GM12873 (cell line): ENCODE results near the gene MMP2.

Source experiments
- TF ChIP-seq, protein P1 (sequence below): IDR thresholded peaks from 2 replicates; pipeline ENCODE4 v1.5.1; 2012; ENCODE audit warnings: low read depth, mild to moderate bottlenecking, moderate library complexity, low read length, control low read depth; ENCODE audit not compliant: insufficient read depth; ENCODE audit errors: missing control alignments

Gene MMP2

DNA sequence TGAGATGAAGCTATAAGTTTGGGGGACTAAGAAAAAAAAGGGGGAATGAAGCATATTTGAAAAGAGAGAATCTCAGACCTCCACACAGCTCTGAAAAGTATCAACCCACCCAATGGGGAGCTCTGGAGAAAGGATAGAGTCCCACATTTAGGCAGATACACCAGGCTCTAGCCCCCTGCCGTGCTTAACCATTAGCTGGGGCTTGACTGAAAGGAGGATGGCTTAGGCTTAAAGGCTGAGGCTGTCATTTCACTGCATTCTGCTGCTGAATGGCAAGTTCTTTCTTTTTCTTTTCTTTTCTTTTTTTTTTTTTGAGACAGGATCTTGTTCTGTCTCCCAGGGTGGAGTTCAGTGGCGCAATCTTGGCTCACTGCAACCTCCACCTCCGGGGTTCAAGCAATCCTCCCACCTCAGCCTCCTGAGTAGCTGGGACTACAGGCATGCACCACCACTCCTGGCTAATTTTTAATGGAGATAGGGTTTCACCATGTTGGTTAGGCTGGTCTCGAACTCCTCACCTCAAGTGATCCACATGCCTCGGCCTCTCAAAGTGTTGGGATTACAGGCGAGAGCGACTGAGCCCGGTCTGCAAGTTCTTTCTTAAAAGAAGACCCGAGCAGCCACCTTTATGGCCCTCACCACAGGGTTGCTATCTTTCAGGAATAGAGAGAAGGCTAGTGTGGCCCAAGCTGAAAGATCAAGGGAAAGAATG is 9.0 kb upstream of the MMP2 start:
- TF ChIP-seq, protein P1, sequence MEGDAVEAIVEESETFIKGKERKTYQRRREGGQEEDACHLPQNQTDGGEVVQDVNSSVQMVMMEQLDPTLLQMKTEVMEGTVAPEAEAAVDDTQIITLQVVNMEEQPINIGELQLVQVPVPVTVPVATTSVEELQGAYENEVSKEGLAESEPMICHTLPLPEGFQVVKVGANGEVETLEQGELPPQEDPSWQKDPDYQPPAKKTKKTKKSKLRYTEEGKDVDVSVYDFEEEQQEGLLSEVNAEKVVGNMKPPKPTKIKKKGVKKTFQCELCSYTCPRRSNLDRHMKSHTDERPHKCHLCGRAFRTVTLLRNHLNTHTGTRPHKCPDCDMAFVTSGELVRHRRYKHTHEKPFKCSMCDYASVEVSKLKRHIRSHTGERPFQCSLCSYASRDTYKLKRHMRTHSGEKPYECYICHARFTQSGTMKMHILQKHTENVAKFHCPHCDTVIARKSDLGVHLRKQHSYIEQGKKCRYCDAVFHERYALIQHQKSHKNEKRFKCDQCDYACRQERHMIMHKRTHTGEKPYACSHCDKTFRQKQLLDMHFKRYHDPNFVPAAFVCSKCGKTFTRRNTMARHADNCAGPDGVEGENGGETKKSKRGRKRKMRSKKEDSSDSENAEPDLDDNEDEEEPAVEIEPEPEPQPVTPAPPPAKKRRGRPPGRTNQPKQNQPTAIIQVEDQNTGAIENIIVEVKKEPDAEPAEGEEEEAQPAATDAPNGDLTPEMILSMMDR: no peak

DNA sequence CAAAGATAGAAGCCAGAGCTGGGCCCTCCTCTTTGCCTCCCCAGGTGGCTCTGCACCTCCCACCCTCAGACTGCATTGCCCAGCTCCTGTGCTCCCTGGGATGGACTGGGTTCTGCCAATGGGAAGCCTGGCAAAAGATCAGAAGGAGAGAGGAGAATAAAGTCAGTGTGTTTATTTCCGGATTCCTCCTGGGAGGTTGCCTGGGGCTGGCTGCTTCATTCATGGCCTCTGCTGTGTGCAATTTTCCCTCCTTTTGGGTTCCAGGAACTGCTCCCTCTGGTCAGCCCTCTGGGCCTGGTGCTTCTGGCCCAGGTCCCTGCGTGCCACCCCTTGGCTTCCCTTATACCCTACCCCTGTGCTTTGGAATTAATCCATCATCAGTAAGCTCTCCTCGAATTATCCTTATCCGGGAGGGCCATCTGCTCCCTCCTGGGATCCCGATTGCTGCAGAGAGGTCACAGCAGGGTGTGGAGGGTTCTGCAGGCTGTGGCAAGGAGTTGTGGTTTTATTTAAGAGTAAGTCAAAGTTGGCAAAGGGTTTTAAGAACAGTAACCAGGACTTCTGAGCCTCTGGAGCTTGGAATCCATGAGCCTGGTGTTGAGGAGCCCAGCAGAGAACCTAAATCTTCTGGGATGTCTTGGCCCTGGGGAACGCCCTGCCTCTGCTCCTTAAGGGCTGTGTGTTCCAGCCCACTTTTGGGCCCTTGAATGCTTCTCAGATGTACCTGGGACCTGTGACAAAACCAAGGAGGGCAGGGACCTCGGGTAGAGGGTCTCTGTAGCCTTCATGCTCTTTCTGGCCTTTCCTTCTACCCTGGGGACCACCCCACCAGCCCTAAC is 8.2 kb upstream of the MMP2 start:
- TF ChIP-seq, protein P1: no peak

DNA sequence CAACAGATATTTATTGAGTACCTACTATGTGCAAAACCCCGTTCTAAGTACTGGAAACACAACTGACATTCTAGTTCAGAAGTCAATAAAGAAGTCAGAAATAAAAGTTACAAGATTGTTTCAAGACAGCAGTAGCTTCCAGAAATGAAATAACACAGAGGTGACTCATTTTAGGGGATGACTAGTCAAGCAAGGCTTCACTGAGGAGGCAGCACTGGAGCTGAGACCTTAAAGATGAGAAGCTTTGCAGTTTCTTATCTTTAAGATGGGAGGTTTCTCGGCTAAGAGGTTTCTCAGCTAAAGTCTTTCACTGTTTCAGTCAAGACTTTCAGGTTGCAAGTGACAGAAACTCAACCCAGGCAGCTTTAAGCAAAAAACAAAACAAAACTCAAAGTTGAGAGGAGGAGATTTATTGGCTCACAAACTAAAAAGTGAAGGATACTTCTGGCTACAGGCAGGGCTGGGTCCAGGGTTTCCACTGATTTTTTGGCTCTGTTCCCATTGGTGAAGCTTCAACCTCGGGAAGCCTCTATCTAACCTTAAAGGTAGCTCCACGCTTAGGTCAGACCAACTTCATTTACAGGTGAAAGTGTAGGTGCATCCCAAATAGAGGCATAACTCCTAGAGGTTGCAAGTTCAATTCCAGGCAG is 7.4 kb upstream of the MMP2 start:
- TF ChIP-seq, protein P1: no peak

DNA sequence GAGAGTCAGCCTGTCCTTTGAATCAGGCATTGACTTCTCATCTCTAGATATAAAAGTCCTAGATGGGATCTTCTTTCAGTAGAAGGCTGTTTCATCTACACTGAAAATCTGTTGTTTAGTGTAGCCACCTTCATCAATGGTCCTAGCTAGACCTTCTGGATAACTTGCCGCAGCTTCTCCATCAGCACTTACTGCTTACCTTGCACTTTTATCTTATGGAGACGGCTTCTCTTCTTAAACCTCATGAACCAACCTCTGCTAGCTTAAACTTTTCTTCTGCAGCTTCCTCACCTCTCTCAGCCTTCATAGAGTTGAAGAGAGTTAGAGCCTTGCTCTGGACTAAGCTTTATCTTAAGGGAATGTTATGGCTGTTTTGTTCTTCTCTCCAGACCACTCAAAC is 5.4 kb upstream of the MMP2 start:
- TF ChIP-seq, protein P1: no peak

DNA sequence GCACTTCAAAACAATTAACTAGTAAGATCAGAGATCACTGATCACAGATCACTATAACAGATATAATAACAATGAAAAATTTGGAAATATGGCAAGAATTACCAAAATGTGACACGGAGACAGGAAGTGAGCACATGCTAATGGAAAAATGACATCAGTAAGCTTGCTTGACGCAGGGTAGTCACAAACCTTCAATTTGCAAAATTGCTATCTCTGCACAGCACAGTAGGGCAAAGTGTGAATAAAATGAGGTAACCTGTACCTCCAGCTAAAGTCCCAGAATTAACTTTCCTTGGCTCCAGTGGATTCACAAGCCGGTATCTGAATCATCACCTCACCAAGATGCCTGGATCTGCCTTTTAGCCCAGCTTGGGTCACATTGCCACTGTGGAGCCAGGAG is 4.2 kb upstream of the MMP2 start:
- TF ChIP-seq, protein P1: no peak

DNA sequence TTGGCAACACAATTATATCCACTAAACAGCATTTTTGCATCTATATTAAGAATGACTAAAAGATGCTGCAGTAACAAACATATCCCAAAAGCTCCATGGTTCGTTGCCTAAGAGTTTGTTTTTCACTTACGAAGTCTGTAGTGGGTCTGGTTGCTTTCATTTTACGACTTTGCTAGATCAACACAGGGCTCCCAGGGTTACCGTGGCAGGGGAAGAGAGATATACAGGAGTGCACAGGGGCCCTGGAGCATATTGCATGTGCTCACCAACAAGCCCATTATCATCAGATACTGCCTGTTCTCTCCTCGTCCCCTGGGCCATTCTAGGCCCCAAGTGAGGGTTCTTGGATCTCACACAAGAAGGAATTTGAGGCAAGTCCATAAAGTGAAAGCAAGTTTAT is 3.1 kb upstream of the MMP2 start:
- TF ChIP-seq, protein P1: no peak
